ENCODE data around the gene NIFK. TPM values are rescaled to one million over a fixed set of nuclear protein-coding genes. Genes with fewer than 3 reads are reported as not detected.

NIFK gene
- polyA plus RNA-seq, 1 of the 3 experiments (the other 2 are of a cell fraction) = 17.0 TPM

- TF ChIP-seq CHD2 (IDR thresholded peaks at IDR 0.05; ENCODE audit: low read length, partially characterized antibody) (peak; percentile 69), JUND (IDR thresholded peaks at IDR 0.05) (no peak), ZBTB33 (IDR thresholded peaks at IDR 0.05; ENCODE audit: borderline replicate concordance, low read depth) (no peak), SMC3 (IDR thresholded peaks at IDR 0.05; ENCODE audit: low read depth, low read length) (no peak), RFX5 (IDR thresholded peaks at IDR 0.05; ENCODE audit: low read length) (no peak), IRF3 (IDR thresholded peaks at IDR 0.05; ENCODE audit: low read depth, low read length) (no peak), MXI1 (IDR thresholded peaks at IDR 0.05; ENCODE audit: low read depth, low read length) (peak; percentile 96), ELF1 (IDR thresholded peaks at IDR 0.05) (0 out of 2 replicates have a peak, but pooled peaks have one; percentile 52), NFIC (IDR thresholded peaks at IDR 0.05; ENCODE audit: borderline replicate concordance) (no peak)
Measured at GRCh38 chr2:121755237-121756111, 18.8 kb upstream of the NIFK start, which contains the start of gene TSN (continued).

GRCh38 chr2:121754851-121755236 lies 18.2 kb upstream of the NIFK start:
- CTCF ChIA-PET = no interaction called here
- H3K36me3 ChIP-seq (replicated peaks in 1 of 2; ENCODE audit: control insufficient read depth in 1 of 2, insufficient read depth in 2 of 2, low read length in 1 of 2) = peaks cover 14 to 20% of the 10 kb centered on the region in 2 experiments
- H3K4me2 ChIP-seq = peak overlapping the region; percentile 84
- POLR2A ChIA-PET = interaction anchor here (0.8 to 1.3 kb wide), 2 partner anchors 18 to 132 kb away, joined by 3 to 9 read pairs; partner anchors contain the start of gene NIFK
- peaks cover 14% of the 10 kb centered on the region for H3F3A ChIP-seq (replicated peaks; ENCODE audit: insufficient read depth)
- H3K4me1 ChIP-seq (ENCODE audit: control insufficient read depth in 1 of 2, insufficient read depth in 2 of 2, low read depth in 1 of 2, low read length in 1 of 2) = peaks cover 0 to 10% of the 10 kb centered on the region in 2 experiments; a peak in 2 of 4 replicates
- no peaks in the 10 kb centered on the region for H3K9me3 ChIP-seq
- no peak for DNase-seq
- peak overlapping the region; percentile 34 to 64 for H3K27ac ChIP-seq (ENCODE audit: low read depth in 2 of 2, low read length in 1 of 2)
- no peaks in the 10 kb centered on the region for H3K9me2 ChIP-seq
- no peaks in the 10 kb centered on the region for H3K27me3 ChIP-seq (ENCODE audit: insufficient read depth)
- peak overlapping the region; percentile 86 to 100 for H3K4me3 ChIP-seq (ENCODE audit: low read depth in 2 of 2, low read length in 1 of 2)
- peak overlapping the region; percentile 91 for H2AFZ ChIP-seq (ENCODE audit: low read depth)
- no peak for TF ChIP-seq TCF12 (IDR thresholded peaks at IDR 0.05)
- TF ChIP-seq NRF1 (IDR thresholded peaks at IDR 0.05; ENCODE audit: low read depth, low read length) = no peak
- peaks cover 44% of the 10 kb centered on the region for H3K79me2 ChIP-seq (ENCODE audit: insufficient read depth)
- WGBS (ENCODE audit: low lambda C conversion rate) = 3% methylated on average over 8 of the region's 8 CpGs
- no peaks in the 10 kb centered on the region for H4K20me1 ChIP-seq (ENCODE audit: insufficient read depth)
- H3K9ac ChIP-seq = peak overlapping the region; percentile 56

- Histone ChIP-seq H3K27ac (ENCODE audit: low read depth in 2 of 2, low read length in 1 of 2) (no peak overlapping the region), H3K9ac (no peak overlapping the region), H3K79me2 (ENCODE audit: insufficient read depth) (no peaks in the 10 kb centered on the region), H4K20me1 (ENCODE audit: insufficient read depth) (no peaks in the 10 kb centered on the region), H3K4me1 (ENCODE audit: control insufficient read depth in 1 of 2, insufficient read depth in 2 of 2, low read depth in 1 of 2, low read length in 1 of 2) (no peaks in the 10 kb centered on the region), H2AFZ (ENCODE audit: low read depth) (peak overlapping the region; percentile 68; the same call in 1 of the 2 replicates), H3F3A (replicated peaks; ENCODE audit: insufficient read depth) (peaks cover 2% of the 10 kb centered on the region), H3K27me3 (ENCODE audit: insufficient read depth) (no peaks in the 10 kb centered on the region), H3K9me2 (no peaks in the 10 kb centered on the region), H3K4me3 (ENCODE audit: low read depth in 2 of 2, low read length in 1 of 2) (no peak overlapping the region), H3K9me3 (no peaks in the 10 kb centered on the region), H3K36me3 (replicated peaks in 1 of 2; ENCODE audit: control insufficient read depth in 1 of 2, insufficient read depth in 2 of 2, low read length in 1 of 2) (no peaks in the 10 kb centered on the region), H3K4me2 (no peak overlapping the region)
- 53% methylated on average over 4 of the region's 4 CpGs for WGBS (ENCODE audit: low lambda C conversion rate)
- no peak for DNase-seq
- ChIA-PET CTCF (interaction anchor here (1.1 kb wide), 1 partner anchor 24 kb away, joined by 3 read pairs; no protein-coding TSS in a partner anchor), POLR2A (interaction anchor here (0.6 kb wide), 1 partner anchor 289 kb away, joined by 3 read pairs; no protein-coding TSS in a partner anchor)
- no peak for TF ChIP-seq REST (IDR thresholded peaks at IDR 0.05; ENCODE audit: low read depth, low read length)
- no peak for TF ChIP-seq MXI1 (IDR thresholded peaks at IDR 0.05; ENCODE audit: low read depth, low read length)
- TF ChIP-seq IRF3 (IDR thresholded peaks at IDR 0.05; ENCODE audit: low read depth, low read length) = no peak
- TF ChIP-seq MAX (IDR thresholded peaks at IDR 0.05; ENCODE audit: low read depth) = no peak
- TF ChIP-seq NFIC (IDR thresholded peaks at IDR 0.05; ENCODE audit: borderline replicate concordance) = no peak
- TF ChIP-seq EZH2phosphoT487 (IDR thresholded peaks at IDR 0.05; ENCODE audit: borderline replicate concordance, low read depth) = no peak
- TF ChIP-seq FOSL2 (IDR thresholded peaks at IDR 0.05; ENCODE audit: borderline replicate concordance, low read depth) = no peak
Measured at GRCh38 chr2:121748202-121748601, 11.5 kb upstream of the NIFK start.
